AG10803 (cell line): ENCODE results near the gene IMPA2.
"Not testable (repeated sequence)": the region's sequence is repeated elsewhere in the genome, so short reads cannot be mapped to it uniquely, and the experiment has no call there.

Source experiments
- DNase-seq: peaks from one replicate; pipeline ENCODE4 v3.0.0; 2010; ENCODE audit warnings: low read depth
- H3K4me3 ChIP-seq: 2 replicates; pipeline ENCODE4 v1.5.1; 2011; ENCODE audit warnings: mild to moderate bottlenecking, low read length, control low read depth
- TF ChIP-seq, protein P1 (sequence below): conservative IDR thresholded peaks from 2 replicates; pipeline ENCODE4 v1.5.1; 2011; ENCODE audit warnings: mild to moderate bottlenecking, low read length, control low read depth, inconsistent platforms

The IMPA2 gene

DNA sequence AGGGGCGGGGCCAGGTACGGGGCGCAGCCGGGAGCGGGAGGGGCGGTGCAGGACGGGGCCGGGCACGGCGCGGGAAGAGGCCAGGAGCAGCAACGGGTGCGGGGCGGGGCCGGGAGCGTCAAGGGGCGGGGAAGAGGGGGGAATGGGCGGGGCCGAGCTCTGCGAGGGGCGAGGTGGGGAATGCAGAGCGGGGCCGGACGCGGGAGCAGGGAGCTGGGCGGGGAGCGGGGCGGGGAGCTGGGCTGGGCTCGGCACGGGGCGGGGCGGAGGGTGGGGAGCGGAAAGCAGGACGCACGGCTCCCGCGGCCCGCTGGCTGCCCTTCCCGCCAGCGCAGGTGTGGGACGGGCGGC is at the start of gene IMPA2:
IMPA2 (plus strand) TSS at position 316 of the 351 bp plus-strand sequence. CDS start 163 bp downstream, outside the sequence.
- no peak for DNase-seq
- peak within 1 kb of the TSS; percentile 62 for H3K4me3 ChIP-seq
- TF ChIP-seq, protein P1, sequence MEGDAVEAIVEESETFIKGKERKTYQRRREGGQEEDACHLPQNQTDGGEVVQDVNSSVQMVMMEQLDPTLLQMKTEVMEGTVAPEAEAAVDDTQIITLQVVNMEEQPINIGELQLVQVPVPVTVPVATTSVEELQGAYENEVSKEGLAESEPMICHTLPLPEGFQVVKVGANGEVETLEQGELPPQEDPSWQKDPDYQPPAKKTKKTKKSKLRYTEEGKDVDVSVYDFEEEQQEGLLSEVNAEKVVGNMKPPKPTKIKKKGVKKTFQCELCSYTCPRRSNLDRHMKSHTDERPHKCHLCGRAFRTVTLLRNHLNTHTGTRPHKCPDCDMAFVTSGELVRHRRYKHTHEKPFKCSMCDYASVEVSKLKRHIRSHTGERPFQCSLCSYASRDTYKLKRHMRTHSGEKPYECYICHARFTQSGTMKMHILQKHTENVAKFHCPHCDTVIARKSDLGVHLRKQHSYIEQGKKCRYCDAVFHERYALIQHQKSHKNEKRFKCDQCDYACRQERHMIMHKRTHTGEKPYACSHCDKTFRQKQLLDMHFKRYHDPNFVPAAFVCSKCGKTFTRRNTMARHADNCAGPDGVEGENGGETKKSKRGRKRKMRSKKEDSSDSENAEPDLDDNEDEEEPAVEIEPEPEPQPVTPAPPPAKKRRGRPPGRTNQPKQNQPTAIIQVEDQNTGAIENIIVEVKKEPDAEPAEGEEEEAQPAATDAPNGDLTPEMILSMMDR: no peak

DNA sequence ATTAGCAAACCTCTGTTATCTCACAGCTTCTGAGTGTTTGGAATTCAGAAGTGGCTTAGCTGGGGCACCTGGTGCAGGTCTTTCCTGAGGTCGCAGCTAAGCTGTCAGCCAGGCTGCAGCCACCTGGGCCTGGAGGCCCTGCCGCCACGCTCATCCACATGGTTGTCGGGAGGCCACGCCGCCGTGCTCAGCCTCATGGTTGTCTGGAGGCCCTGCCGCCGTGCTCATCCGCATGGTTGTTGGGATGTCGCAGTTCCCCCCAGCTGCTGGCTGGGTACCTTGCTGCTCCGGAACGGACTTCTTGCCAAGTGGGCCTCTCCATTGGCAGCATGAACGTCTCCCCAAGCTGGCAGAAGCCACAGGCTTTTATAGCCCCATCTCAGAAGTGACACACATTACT is 48.9 kb upstream of the IMPA2 start:
- H3K4me3 ChIP-seq: no peak overlapping the region
- DNase-seq: no peak
- TF ChIP-seq, protein P1: no peak

DNA sequence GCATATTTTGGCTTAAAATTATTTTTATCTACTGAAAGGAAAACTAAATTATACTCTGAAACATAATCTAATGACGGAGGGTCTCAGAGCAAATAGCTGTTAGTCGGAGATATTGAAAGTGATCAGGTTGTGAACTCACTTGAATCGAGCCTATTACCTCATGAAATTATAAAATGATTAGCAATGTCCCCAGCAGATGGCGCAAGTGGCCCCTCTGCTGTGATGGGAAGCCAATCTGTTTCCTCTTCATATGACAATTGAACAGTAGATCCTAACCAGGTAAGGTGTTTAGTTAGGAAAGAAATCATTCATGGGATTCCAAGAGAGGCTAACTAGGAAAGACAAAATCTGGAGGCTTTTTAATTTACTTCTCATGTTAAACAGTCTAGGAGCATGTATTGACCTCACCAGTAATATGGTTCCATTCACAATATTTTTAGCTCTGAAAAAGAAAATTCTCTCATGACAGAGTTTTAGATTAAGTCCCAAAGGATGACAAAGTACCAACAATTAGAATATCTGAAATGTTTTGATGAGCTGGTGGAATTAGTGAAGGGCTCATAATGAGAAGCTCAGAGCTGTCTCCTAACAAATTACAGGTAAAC is 43.3 kb upstream of the IMPA2 start:
- H3K4me3 ChIP-seq: no peak overlapping the region
- peak; percentile 58 for DNase-seq
- TF ChIP-seq, protein P1: peak; percentile 77

DNA sequence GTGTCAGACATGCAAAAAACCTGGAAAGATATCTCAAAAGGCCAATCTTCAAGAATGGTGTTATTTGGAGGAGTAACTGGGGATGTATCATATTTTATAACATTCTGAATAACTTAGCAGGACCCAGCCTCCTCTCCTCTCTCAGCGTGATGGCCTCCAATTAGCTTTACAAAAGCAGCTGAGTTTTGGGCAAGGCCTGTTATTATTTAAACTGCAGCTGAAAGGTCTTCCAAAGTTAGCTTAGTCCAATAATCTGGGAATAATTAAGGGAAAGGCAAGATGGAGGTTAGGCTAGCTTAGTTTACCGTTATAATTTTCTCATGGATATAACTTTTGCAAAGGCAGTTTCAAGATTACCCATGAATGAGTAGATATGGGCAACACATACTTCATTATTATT is 40.4 kb upstream of the IMPA2 start:
- no peak for DNase-seq
- TF ChIP-seq, protein P1: no peak
- H3K4me3 ChIP-seq: no peak overlapping the region

DNA sequence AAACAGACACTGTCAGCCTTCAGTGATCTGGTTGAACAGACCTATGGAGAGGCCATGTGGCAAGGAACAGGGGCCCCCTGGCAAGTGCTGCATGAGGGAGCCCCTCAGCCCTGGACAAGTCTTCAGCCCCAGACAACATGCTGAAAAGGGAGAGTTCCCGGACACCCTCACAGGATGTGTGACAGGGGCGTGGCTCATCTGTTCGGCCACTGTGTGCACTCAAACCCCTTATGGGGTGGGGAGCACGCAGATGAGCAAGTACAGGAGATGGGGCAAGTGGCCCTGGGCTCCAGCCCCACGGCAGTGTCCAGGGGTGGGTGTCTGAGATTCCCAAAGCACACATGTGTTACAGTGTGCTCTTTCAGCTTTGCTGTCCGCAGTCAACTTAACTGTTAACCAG is 37.8 kb upstream of the IMPA2 start:
- H3K4me3 ChIP-seq: no peak overlapping the region
- DNase-seq: no peak
- TF ChIP-seq, protein P1: no peak

DNA sequence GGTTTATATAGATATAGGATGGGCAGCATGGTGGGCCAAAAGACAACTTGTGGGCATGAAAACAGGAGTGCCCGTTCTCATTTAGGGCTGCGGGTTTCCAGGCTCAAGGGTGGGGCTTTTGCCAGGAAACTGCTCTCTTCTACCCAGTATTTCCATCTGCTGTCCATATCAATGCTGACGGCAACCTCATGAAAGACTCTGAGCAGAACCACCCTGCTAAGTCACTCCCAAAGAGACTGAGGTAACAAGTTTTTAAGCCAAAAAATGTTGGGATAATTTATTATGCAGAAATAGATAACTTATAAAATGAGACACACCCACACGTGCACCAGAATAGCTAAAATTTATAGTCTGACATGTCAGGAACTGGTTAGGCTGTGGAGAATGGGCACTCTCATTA is 37.1 kb upstream of the IMPA2 start:
- DNase-seq: no peak
- TF ChIP-seq, protein P1: no peak
- no peak overlapping the region for H3K4me3 ChIP-seq

DNA sequence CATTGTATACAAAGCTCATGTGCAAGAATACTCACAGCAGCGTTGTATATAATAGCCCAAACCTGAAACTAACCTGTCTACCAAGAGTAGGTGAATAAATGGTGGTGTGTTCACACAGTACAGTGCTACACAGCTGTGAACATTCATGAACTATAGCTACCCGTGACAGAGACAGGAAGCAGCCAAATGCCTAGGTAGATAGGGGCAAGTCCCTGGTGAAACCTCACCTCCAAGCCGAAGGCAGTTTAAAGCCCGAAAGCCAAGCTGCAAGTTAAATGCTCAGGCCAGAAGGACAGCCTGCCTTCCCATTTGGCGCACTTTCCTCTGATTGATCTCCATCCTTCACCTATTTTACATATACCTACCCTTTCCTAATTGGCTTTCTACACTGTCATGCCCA is 36.5 kb upstream of the IMPA2 start:
- H3K4me3 ChIP-seq: no peak overlapping the region
- TF ChIP-seq, protein P1: no peak
- DNase-seq: no peak

DNA sequence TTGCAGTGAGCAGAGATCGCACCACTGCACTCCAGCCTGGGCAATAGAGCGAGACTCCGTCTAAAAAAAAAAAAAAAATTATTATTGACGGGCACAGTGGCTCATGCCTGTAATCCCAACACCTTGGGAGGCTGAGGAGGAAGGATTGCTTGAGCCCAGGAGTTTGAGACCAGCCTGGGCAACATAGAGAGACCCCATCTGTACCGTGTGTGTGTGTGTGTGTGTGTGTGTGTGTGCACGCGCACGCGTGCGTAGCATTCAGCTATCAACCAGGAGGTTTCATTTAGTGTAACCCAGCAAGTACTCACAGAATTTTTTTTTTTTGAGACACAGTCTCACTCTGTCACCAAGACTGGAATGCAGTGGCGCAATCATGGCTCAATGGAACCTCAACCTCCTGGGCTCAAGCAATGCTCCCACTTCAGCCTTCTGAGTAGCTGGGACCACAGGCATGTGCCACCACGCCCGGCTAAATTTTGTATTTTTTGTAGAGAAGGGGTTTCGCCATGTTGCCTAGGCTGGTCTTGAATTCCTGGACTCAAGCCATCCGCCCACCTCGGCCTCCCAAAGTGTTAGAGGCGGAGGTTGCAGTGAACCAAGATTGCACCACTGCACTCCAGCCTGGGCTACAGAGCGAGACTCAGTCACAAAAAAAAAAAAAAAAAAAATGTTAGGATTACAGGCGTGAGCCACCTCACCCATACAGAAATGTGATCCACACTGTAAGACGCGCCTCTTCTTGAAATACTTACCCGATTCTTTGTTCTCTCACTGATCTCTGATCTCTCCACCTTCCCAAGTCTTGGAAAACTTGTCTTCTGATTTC is 35.3 kb upstream of the IMPA2 start:
- H3K4me3 ChIP-seq: not testable (repeated sequence)

More for the DNA sequence above, 35.3 kb upstream of the IMPA2 start:
- DNase-seq: peak; percentile 80
